K562 (cell line): Measurements from ENCODE around the gene ROR2. TPM values are rescaled to one million over a fixed set of nuclear protein-coding genes. Genes with fewer than 3 reads are reported as not detected.
A peak's percentile ranks its signal among the peaks of the same experiment; 100 is the strongest.

Experiments used
- ATAC-seq: fragments of 200-7000 bp; cut with Tn5 transposase; 3 replicates; pipeline ENCODE4 v1.9.1; 2020; ENCODE audit warnings: moderate library complexity
- BruUV-seq: library from RNA; stranded (reverse); fragments of 400-500 nt; replicated peaks from 2 replicates; lab custom pipeline; 2021; lab: Mats Ljungman, UMichigan
- CTCF ChIA-PET: fragments of 300-600 bp; formaldehyde crosslinking; extraction: SDS; loops from one replicate; lab custom pipeline; 2021; ENCODE audit warnings: low intra/inter-chr PET ratio; lab: Yijun Ruan, JAX
- POLR2A ChIA-PET: fragments of 300-600, 350-650 bp; sonication (Branson Sonifier 250); formaldehyde crosslinking; extraction: SDS; loops from one replicate; lab custom pipeline; 2021; ENCODE audit warnings: antibody characterized with exemption, inconsistent platforms; lab: Yijun Ruan, JAX
- DNase-seq, 4 experiments: peaks; one replicate each; pipeline versions ENCODE4 v3.0.0 to v3.0.0-alpha.2; 2011 to 2018; ENCODE audit warnings: low spot score in 3 of 4, mixed read lengths in 3 of 4; ENCODE audit errors: extremely low read depth in 1 of 4
- FAIRE-seq: peaks from 2 replicates; lab custom pipeline; 2011; peaks lifted over from hg19 to GRCh38; lab: Jason Lieb, UNC
- H2AFZ ChIP-seq: 2 replicates; pipeline ENCODE4 v1.6.0; 2011; ENCODE audit warnings: low read depth, low read length, control low read depth, inconsistent platforms
- H3K27ac ChIP-seq: fragments of 200-600 bp; 3 replicates; pipeline ENCODE4 v1.8.0; 2011; ENCODE audit warnings: low read depth, mild to moderate bottlenecking, control low read depth, inconsistent platforms, low read length, moderate library complexity, mixed read lengths; ENCODE audit errors: extremely low read depth
- H3K27me3 ChIP-seq, 2 experiments: fragments of 300-600 bp in 1 of 2; 2 replicates in 1 of 2; 3 replicates in 1 of 2; pipeline versions ENCODE4 v1.6.0 to v1.8.0; 2011; ENCODE audit warnings: inconsistent platforms in 2 of 2, low read length in 2 of 2, mild to moderate bottlenecking in 1 of 2, mixed read lengths in 1 of 2, moderate library complexity in 1 of 2; ENCODE audit not compliant: control insufficient read depth in 2 of 2, insufficient read depth in 2 of 2
- H3K36me3 ChIP-seq: fragments of 300-600 bp; 3 replicates; pipeline ENCODE4 v1.8.0; 2011; ENCODE audit warnings: mild to moderate bottlenecking, low read length, inconsistent platforms; ENCODE audit not compliant: control insufficient read depth, insufficient read depth
- H3K4me1 ChIP-seq, 2 experiments: fragments of 200-600 bp in 1 of 2; replicated peaks in 1 of 2; 2 replicates in 1 of 2; 3 replicates in 1 of 2; pipeline versions ENCODE4 v1.5.1 to v1.8.0; 2011; ENCODE audit warnings: inconsistent platforms in 2 of 2, low read length in 2 of 2, mild to moderate bottlenecking in 1 of 2, mixed read lengths in 1 of 2, moderate library complexity in 1 of 2; ENCODE audit not compliant: control insufficient read depth in 2 of 2, insufficient read depth in 2 of 2
- H3K4me2 ChIP-seq: 2 replicates; pipeline ENCODE4 v1.6.1; 2011; ENCODE audit warnings: low read length, control low read depth, inconsistent platforms, mixed read lengths; ENCODE audit not compliant: insufficient read depth
- H3K4me3 ChIP-seq: fragments of 200-600 bp; sonication (generic), shearing (Covaris generic); 2 replicates; pipeline ENCODE4 v1.5.1; 2016; ENCODE audit warnings: control low read depth, inconsistent platforms
- H3K79me2 ChIP-seq: fragments of 200-600 bp; 3 replicates; pipeline ENCODE4 v1.8.0; 2011; ENCODE audit warnings: low read length, inconsistent platforms; ENCODE audit not compliant: control insufficient read depth, insufficient read depth
- H3K9ac ChIP-seq, 2 experiments: 2 replicates each; pipeline versions ENCODE4 v1.6.0 to v1.6.1; 2011; ENCODE audit warnings: low read depth in 2 of 2, low read length in 2 of 2, control low read depth in 1 of 2, inconsistent platforms in 1 of 2, mild to moderate bottlenecking in 1 of 2, mixed read lengths in 1 of 2; ENCODE audit not compliant: insufficient read depth in 1 of 2
- H3K9me1 ChIP-seq: one replicate; pipeline ENCODE4 v1.6.0; 2011; ENCODE audit warnings: inconsistent platforms, mild to moderate bottlenecking, low read length, moderate library complexity; ENCODE audit not compliant: control insufficient read depth, insufficient read depth
- H3K9me3 ChIP-seq: replicated peaks from 2 replicates; pipeline ENCODE4 v1.5.1; 2011; ENCODE audit warnings: low read depth, low read length, inconsistent platforms; ENCODE audit not compliant: control insufficient read depth, insufficient read depth
- H4K20me1 ChIP-seq: replicated peaks from 2 replicates; pipeline ENCODE4 v1.6.1; 2011; ENCODE audit warnings: low read length, inconsistent platforms, mixed read lengths; ENCODE audit not compliant: control insufficient read depth, insufficient read depth
- EGR1 ChIP-seq: fragments of 450-650 bp; conservative IDR thresholded peaks from 2 replicates; pipeline ENCODE4 v1.6.1; 2017; ENCODE audit warnings: mild to moderate bottlenecking
- FUS ChIP-seq: fragments of 200-400 bp; formaldehyde crosslinking; optimal IDR thresholded peaks from 2 replicates; pipeline ENCODE3; 2017; ENCODE audit warnings: low read depth, low read length
- LARP7 ChIP-seq: fragments of 450-650 bp; IDR thresholded peaks from 2 replicates; pipeline ENCODE4 v1.6.1; 2016
- NFYB ChIP-seq: IDR thresholded peaks from 2 replicates; pipeline ENCODE4 v1.6.1; 2011; ENCODE audit warnings: mild to moderate bottlenecking, moderate library complexity; ENCODE audit not compliant: insufficient read length; ENCODE audit errors: extremely low read depth
- NRF1 ChIP-seq, 2 experiments: fragments of 450-650 bp; IDR thresholded peaks in 1 of 2; conservative IDR thresholded peaks in 1 of 2; 2 replicates each; pipeline ENCODE4 v1.6.1; 2014; ENCODE audit warnings: mild to moderate bottlenecking in 2 of 2
- NUFIP1 ChIP-seq: fragments of 450-650 bp; IDR thresholded peaks from 2 replicates; pipeline ENCODE4 v1.6.1; 2018; ENCODE audit not compliant: partially characterized antibody
- PHF21A ChIP-seq: fragments of 450-650 bp; IDR thresholded peaks from 2 replicates; pipeline ENCODE4 v1.6.1; 2017; ENCODE audit warnings: low read depth, borderline replicate concordance
- POLR3A ChIP-seq: IDR thresholded peaks from 2 replicates; pipeline ENCODE4 v1.6.1; 2011; ENCODE audit warnings: borderline replicate concordance, mild to moderate bottlenecking, moderate library complexity; ENCODE audit not compliant: insufficient read length, insufficient read depth; ENCODE audit errors: extremely low read depth
- PRPF4 ChIP-seq: fragments of 200-400 bp; formaldehyde crosslinking; IDR thresholded peaks from one replicate; pipeline ENCODE4 v1.6.1; 2017; ENCODE audit warnings: low read length, low read depth, mild to moderate bottlenecking; ENCODE audit not compliant: insufficient read depth, poor library complexity, severe bottlenecking
- PYGO2 ChIP-seq: fragments of 450-650 bp; IDR thresholded peaks from 2 replicates; pipeline ENCODE4 v1.6.1; 2016; ENCODE audit warnings: mild to moderate bottlenecking, missing genetic modification characterization, moderate library complexity, missing compliant biosample characterization
- ZBTB49 ChIP-seq: sonication (generic); formaldehyde crosslinking; IDR thresholded peaks from 2 replicates; pipeline ENCODE4 v1.8.0; 2022; ENCODE audit warnings: missing genetic modification reagents, mild to moderate bottlenecking, borderline replicate concordance
- ZKSCAN8 ChIP-seq: fragments of 200-800 bp; sonication (Bioruptor generic); IDR thresholded peaks from 2 replicates; pipeline ENCODE4 v1.6.1; 2016; ENCODE audit warnings: missing genetic modification characterization, missing compliant biosample characterization
- ZNF23 ChIP-seq: fragments of 250-450 bp; sonication (Bioruptor Pico); IDR thresholded peaks from 2 replicates; pipeline ENCODE4 v1.4.0; 2020; ENCODE audit warnings: mild to moderate bottlenecking
- ZNF639 ChIP-seq, 2 experiments: fragments of 200-800 bp in 1 of 2; sonication (Bioruptor generic) in 1 of 2; sonication (generic) in 1 of 2; formaldehyde crosslinking in 1 of 2; IDR thresholded peaks in 1 of 2; conservative IDR thresholded peaks in 1 of 2; 2 replicates each; pipeline versions ENCODE4 v1.5.0 to v1.6.1; 2016 to 2020; ENCODE audit warnings: missing compliant biosample characterization in 1 of 2, missing genetic modification characterization in 1 of 2, missing genetic modification reagents in 1 of 2
- WGBS: fragments of 100-300 bp; shearing (Covaris generic); methylation state at CpG from one replicate; pipeline ENCODE4 v1.1.6; 2016; ENCODE audit warnings: low coverage, mixed read lengths; ENCODE audit not compliant: insufficient coverage; ENCODE audit errors: missing lambda C conversion rate; 5-methylcytosine and 5-hydroxymethylcytosine counted together
- in situ Hi-C: fragments of 300-500 bp; cut with MboI; formaldehyde crosslinking; loops from 4 replicates; pipeline ENCODE4 v1.15.0; 2018; ENCODE audit warnings: inconsistent platforms, mixed read lengths
- intact Hi-C: fragments of 100-400 bp; cut with micrococcal nuclease; formaldehyde crosslinking; loops from 2 replicates; pipeline ENCODE4 v1.14.2; 2022
- polyA plus RNA-seq, 8 experiments: library from polyadenylated mRNA; depleted of rRNA in 4 of 8; stranded (reverse) in 5 of 8; unstranded in 3 of 8; fragments of >200 nt; fragmentation: Nextera tagmentation in 2 of 8; fragmentation: Illumina TruSeq in 1 of 8; extraction: Ambion mirVana in 2 of 8; extraction: Trizol in 1 of 8; gene quantifications; 2 replicates each; pipeline versions ENCODE4 v1.2.1 to v1.2.3, GENCODE V29; 2011 to 2014; ENCODE audit warnings: inconsistent platforms in 1 of 8, missing spikeins in 1 of 8
- total RNA-seq, 7 experiments: library from RNA; depleted of rRNA in 6 of 7; stranded (reverse); fragments of >200 nt in 6 of 7; fragmentation: Illumina TruSeq in 2 of 7; extraction: Trizol in 2 of 7; gene quantifications; 2 replicates each; pipeline versions ENCODE4 v1.2.1 to v1.2.3, GENCODE V29; 2011 to 2021; ENCODE audit warnings: low replicate concordance in 1 of 7

ROR2 gene
- total and polyA plus RNA-seq, 9 of the 15 experiments (the other 6 are each of a cell fraction or from before 2014, with no cell fraction given), result 5.6 to 33.8 (median 15.3) TPM

- no peak overlapping the region for H3K4me2 ChIP-seq
- FAIRE-seq (peak; percentile 44), ATAC-seq (no peak), DNase-seq (no peak)
- no peaks in the 10 kb centered on the region for H4K20me1 ChIP-seq
- intact Hi-C loops (no loop called here), in situ Hi-C loops (loop anchor here (5.0 kb wide), 1 partner anchor 33 kb away; no protein-coding TSS in a partner anchor)
- H3K27me3 ChIP-seq, result no peaks in the 10 kb centered on the region
- peaks cover 76% of the 10 kb centered on the region for H3K79me2 ChIP-seq
- POLR2A ChIA-PET, result no interaction called here
- no peak overlapping the region for H3K4me3 ChIP-seq
- CTCF ChIA-PET, result no interaction called here
- no peak for TF ChIP-seq ZNF639 (CRISPR knock-in tag; conservative IDR thresholded peaks at IDR 0.05 in 1 of 2, IDR thresholded peaks at IDR 0.05 in 1 of 2)
- no peak for TF ChIP-seq EGR1
- TF ChIP-seq FUS, result no peak
- TF ChIP-seq NRF1 (conservative IDR thresholded peaks at IDR 0.05 in 1 of 2, IDR thresholded peaks at IDR 0.05 in 1 of 2), result no peak
- TF ChIP-seq LARP7, result no peak
- no peak for TF ChIP-seq PHF21A
- no peak for TF ChIP-seq PYGO2 (tag)
- TF ChIP-seq ZBTB49, result no peak
- TF ChIP-seq NFYB, result no peak
- TF ChIP-seq POLR3A, result no peak
- TF ChIP-seq ZNF23 (CRISPR knock-in tag), result no peak
- TF ChIP-seq PRPF4, result no peak
- TF ChIP-seq ZKSCAN8 (CRISPR knock-in tag), result no peak
- TF ChIP-seq NUFIP1, result no peak
- H3K27ac ChIP-seq, result no peak overlapping the region
- no peaks in the 10 kb centered on the region for H3K9me3 ChIP-seq
- no peaks in the 10 kb centered on the region for H3K9me1 ChIP-seq
- no TSS peak for BruUV-seq
- no peak overlapping the region for H3K9ac ChIP-seq
- no peak overlapping the region for H2AFZ ChIP-seq
- peaks cover 24% of the 10 kb centered on the region; the same call in 2 of the 3 replicates for H3K36me3 ChIP-seq
- H3K4me1 ChIP-seq, result peaks cover 3 to 6% of the 10 kb centered on the region in 2 experiments; a peak in 3 of 5 replicates
- 86% methylated on average over 8 of the region's 8 CpGs for WGBS
These were observed 36.0 kb downstream of the ROR2 start for GRCh38 chr9:91913986-91914385.
